Activated T-helper 17 cell treated with anti-CD3 and anti-CD28 coated beads, Interleukin-2, amount 50 U/mL, for 72 hours (primary cell): ENCODE results near the gene AFDN. TPM values are rescaled to one million over a fixed set of nuclear protein-coding genes. Genes with fewer than 3 reads are reported as not detected.
"Not testable (repeated sequence)": the region's sequence is repeated elsewhere in the genome, so short reads cannot be mapped to it uniquely, and the experiment has no call there.

Source experiments
- ATAC-seq: fragments of 150-1000 bp; cut with Tn5 transposase; replicated peaks from 2 replicates; pipeline ENCODE4 v1.10.0; 2021; ENCODE audit warnings: mild to moderate bottlenecking, moderate library complexity
- H3K27ac Mint-ChIP-seq: one replicate; pipeline ENCODE4 v1.8.0; 2022; ENCODE audit warnings: mixed read lengths
- H3K27me3 Mint-ChIP-seq: one replicate; pipeline ENCODE4 v1.8.0; 2022; ENCODE audit warnings: mixed read lengths
- H3K36me3 Mint-ChIP-seq: one replicate; pipeline ENCODE4 v1.8.0; 2022; ENCODE audit warnings: low read depth, mild to moderate bottlenecking, mixed read lengths
- H3K4me1 Mint-ChIP-seq: one replicate; pipeline ENCODE4 v1.8.0; 2022; ENCODE audit warnings: mixed read lengths
- H3K4me3 Mint-ChIP-seq: one replicate; pipeline ENCODE4 v1.8.0; 2022; ENCODE audit warnings: mild to moderate bottlenecking, mixed read lengths
- H3K9me3 Mint-ChIP-seq: one replicate; pipeline ENCODE4 v1.8.0; 2022; ENCODE audit warnings: mixed read lengths
- total RNA-seq, 2 donors: library from RNA; stranded (reverse); gene quantifications; one replicate each; pipeline ENCODE4 v1.2.3, GENCODE V29; 2022

Gene AFDN
- total RNA-seq, 2 donors from 2014 or later: 56.3 to 107 TPM

GRCh38 chr6:167990016-167990945, 163.6 kb downstream of the AFDN start:
- Mint-ChIP-seq H3K9me3 (no peaks in the 10 kb centered on the region), H3K4me3 (no peak overlapping the region), H3K27me3 (no peaks in the 10 kb centered on the region), H3K4me1 (no peaks in the 10 kb centered on the region), H3K27ac (no peak overlapping the region), H3K36me3 (no peaks in the 10 kb centered on the region)
- ATAC-seq: no peak

DNA sequence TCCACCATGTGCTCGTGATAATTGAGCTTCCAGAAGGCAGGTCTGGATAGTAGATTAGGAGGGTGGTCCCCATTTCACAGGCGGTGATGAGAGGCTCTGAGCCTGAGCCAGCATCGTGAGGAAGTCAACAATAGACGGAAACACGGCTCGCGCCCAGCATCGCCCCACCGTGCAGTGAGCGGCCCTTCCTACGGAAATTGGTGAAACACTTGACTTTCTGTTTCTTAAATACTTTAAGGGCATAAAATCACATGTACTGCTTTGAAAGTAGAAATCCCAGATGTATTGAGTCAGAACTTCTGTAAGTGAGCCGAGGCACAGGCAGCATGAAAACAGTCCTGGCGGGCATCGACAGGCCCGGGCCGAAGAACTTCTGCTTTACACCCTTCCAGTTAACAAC, 166.5 kb downstream of the AFDN start:
- no peak for ATAC-seq
- Mint-ChIP-seq H3K27me3 (no peaks in the 10 kb centered on the region), H3K9me3 (no peaks in the 10 kb centered on the region), H3K27ac (no peak overlapping the region), H3K4me1 (no peaks in the 10 kb centered on the region), H3K4me3 (no peak overlapping the region), H3K36me3 (no peaks in the 10 kb centered on the region)

DNA sequence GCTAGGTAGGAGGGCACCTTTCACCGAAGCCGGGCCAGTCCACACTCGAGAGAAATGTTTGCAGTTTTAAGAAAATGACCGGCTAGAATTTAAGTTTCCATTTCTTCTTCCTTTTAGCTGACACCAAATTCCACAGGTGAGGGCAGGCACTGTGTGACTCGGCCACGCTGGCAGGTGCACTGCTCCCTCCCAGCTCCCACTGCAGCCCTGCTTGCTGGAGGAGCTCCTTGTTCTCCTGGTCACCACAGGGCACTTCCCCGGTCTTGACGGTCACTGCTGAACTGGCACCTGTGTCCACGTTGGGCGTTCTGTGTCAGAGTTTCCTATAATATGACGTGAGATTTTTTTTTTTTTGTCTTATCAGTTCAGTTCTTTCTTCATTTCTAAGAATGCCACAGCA, 167.1 kb downstream of the AFDN start:
- H3K4me3 Mint-ChIP-seq: no peak overlapping the region
- no peak overlapping the region for H3K27ac Mint-ChIP-seq
- no peaks in the 10 kb centered on the region for H3K36me3 Mint-ChIP-seq
- no peak for ATAC-seq
- no peaks in the 10 kb centered on the region for H3K4me1 Mint-ChIP-seq
- H3K9me3 Mint-ChIP-seq: no peaks in the 10 kb centered on the region
- H3K27me3 Mint-ChIP-seq: no peaks in the 10 kb centered on the region

DNA sequence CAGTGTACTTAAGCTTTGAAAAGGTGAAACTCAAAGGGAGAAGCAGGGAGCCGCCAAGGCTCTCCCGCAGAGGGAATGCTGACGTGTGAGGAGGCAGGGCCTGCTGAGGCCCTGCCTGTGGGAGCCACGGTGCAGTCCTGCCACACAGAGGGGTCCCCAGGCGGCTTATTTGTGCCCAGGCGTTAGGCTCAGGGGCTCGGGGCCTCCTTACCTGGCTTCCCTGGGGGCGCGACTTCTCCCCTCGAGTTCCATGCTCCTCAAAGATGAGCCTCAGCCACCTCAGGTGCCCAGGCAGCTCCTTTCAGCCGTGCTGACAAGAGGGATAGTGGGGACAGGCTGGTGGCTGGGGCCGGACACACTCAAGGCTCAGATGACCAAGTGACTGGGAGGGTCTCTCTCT, 168.6 kb downstream of the AFDN start:
- Mint-ChIP-seq H3K27ac (no peak overlapping the region), H3K27me3 (no peaks in the 10 kb centered on the region), H3K4me1 (no peaks in the 10 kb centered on the region), H3K36me3 (no peaks in the 10 kb centered on the region), H3K4me3 (no peak overlapping the region), H3K9me3 (no peaks in the 10 kb centered on the region)
- no peak for ATAC-seq

GRCh38 chr6:167995731-167996151, 169.0 kb downstream of the AFDN start:
- no peaks in the 10 kb centered on the region for H3K36me3 Mint-ChIP-seq
- peak overlapping the region; percentile 10 for H3K4me3 Mint-ChIP-seq
- no peaks in the 10 kb centered on the region for H3K4me1 Mint-ChIP-seq
- H3K27ac Mint-ChIP-seq: no peak overlapping the region
- H3K27me3 Mint-ChIP-seq: no peaks in the 10 kb centered on the region
- no peaks in the 10 kb centered on the region for H3K9me3 Mint-ChIP-seq
- no peak for ATAC-seq

GRCh38 chr6:167996424-167997199, 169.9 kb downstream of the AFDN start:
- Mint-ChIP-seq H3K27me3 (no peaks in the 10 kb centered on the region), H3K4me3 (peak overlapping the region; percentile 10), H3K9me3 (no peaks in the 10 kb centered on the region), H3K4me1 (no peaks in the 10 kb centered on the region), H3K36me3 (no peaks in the 10 kb centered on the region), H3K27ac (no peak overlapping the region)
- ATAC-seq: peak; percentile 59

GRCh38 chr6:167997642-167998041, 170.9 kb downstream of the AFDN start, which contains the start of gene KIF25:
KIF25 (plus strand) TSS chr6:167997671; CDS start chr6:168029586, 31,915 bp downstream.
- no peaks in the 10 kb centered on the region for H3K4me1 Mint-ChIP-seq
- H3K9me3 Mint-ChIP-seq: no peaks in the 10 kb centered on the region
- H3K27me3 Mint-ChIP-seq: no peaks in the 10 kb centered on the region
- no peaks in the 10 kb centered on the region for H3K36me3 Mint-ChIP-seq
- peak within 1 kb of the TSS; percentile 10 for H3K4me3 Mint-ChIP-seq
- ATAC-seq: no peak
- H3K27ac Mint-ChIP-seq: no peak within 1 kb of the TSS

DNA sequence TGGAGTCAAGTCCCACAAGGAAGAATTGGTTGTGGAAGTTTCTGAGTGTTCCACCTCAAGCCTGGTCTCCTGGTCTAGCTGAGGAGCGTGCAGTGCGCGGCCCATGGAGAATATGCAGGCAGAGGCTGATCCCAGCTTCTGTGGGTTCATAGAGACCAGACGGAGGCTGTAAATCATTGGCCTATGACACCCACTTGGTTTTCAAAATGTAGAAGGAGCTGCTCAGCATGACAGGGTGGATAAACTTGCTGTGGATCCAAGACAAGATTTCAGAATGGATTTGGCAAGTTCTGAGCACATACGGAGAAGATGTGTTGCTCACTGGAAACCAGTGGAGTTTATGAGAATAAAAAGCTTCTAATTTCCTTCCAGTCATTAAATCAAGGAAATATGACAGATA, 171.5 kb downstream of the AFDN start:
- no peaks in the 10 kb centered on the region for H3K27me3 Mint-ChIP-seq
- no peak overlapping the region for H3K4me3 Mint-ChIP-seq
- H3K9me3 Mint-ChIP-seq: no peaks in the 10 kb centered on the region
- H3K27ac Mint-ChIP-seq: no peak overlapping the region
- no peaks in the 10 kb centered on the region for H3K4me1 Mint-ChIP-seq
- no peak for ATAC-seq
- no peaks in the 10 kb centered on the region for H3K36me3 Mint-ChIP-seq

DNA sequence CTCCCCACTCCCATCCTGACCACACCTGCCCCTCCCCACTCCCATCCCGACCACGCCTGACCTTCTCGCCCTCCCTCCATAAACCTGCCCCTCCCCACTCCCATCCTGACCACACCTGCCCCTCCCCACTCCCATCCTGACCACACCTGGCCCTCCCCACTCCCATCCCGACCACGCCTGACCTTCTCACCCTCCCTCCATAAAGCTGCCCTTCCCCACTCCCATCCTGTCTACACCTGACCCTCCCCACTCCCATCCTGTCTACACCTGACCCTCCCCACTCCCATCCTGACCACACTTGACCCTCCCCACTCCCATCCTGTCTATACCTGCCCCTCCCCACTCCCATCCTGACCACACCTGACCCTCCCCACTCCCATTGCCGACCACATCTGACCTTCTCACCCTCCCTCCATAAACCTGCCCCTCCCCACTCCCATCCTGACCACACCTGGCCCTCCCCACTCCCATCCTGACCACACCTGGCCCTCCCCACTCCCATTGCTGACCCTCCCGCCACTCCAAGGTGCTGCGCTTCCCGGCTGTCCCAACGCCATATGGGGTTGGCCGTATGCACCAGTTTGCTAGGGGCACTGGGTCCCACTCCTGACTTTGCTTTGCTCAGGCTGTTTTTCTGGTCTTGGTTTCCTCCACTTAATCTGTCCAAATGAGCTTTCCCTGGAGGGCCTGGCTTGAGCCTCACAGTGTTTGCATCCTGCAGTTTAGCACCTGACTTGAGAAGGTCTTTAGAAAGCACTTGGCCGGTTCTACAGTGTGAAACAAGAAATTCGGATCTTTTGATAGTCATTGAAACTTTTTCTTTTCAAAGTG, 173.7 kb downstream of the AFDN start:
- ATAC-seq: no peak
- Mint-ChIP-seq H3K27ac (no peak overlapping the region), H3K4me1 (no peaks in the 10 kb centered on the region), H3K9me3 (no peaks in the 10 kb centered on the region), H3K4me3 (no peak overlapping the region), H3K36me3 (no peaks in the 10 kb centered on the region), H3K27me3 (no peaks in the 10 kb centered on the region)

GRCh38 chr6:168001029-168001332, 174.3 kb downstream of the AFDN start:
- H3K36me3 Mint-ChIP-seq: no peaks in the 10 kb centered on the region
- H3K9me3 Mint-ChIP-seq: no peaks in the 10 kb centered on the region
- H3K27ac Mint-ChIP-seq: no peak overlapping the region
- ATAC-seq: no peak
- no peaks in the 10 kb centered on the region for H3K4me1 Mint-ChIP-seq
- H3K4me3 Mint-ChIP-seq: no peak overlapping the region
- H3K27me3 Mint-ChIP-seq: no peaks in the 10 kb centered on the region

DNA sequence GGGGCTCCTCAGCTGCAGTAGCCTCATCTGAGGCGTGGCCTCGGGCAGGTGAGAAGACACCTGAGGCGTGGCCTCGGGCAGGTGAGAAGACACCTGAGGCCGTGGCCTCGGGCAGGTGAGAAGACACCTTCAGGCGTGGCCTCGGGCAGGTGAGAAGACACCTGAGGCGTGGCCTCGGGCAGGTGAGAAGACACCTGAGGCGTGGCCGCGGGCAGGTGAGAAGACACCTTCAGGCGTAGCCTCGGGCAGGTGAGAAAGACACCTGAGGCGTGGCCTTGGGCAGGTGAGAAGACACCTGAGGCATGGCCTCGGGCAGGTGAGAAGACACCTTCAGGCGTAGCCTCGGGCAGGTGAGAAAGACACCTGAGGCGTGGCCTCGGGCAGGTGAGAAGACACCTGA, 174.8 kb downstream of the AFDN start:
- H3K9me3 Mint-ChIP-seq, ATAC-seq, H3K27ac Mint-ChIP-seq, H3K4me3 Mint-ChIP-seq, H3K4me1 Mint-ChIP-seq, H3K36me3 Mint-ChIP-seq, H3K27me3 Mint-ChIP-seq: not testable (repeated sequence)

- Mint-ChIP-seq H3K36me3 (no peaks in the 10 kb centered on the region), H3K9me3 (no peaks in the 10 kb centered on the region), H3K4me3 (no peak overlapping the region), H3K27ac (no peak overlapping the region), H3K27me3 (no peaks in the 10 kb centered on the region), H3K4me1 (no peaks in the 10 kb centered on the region)
- ATAC-seq: no peak
Observed at GRCh38 chr6:168002804-168003203, 176.1 kb downstream of the AFDN start.

DNA sequence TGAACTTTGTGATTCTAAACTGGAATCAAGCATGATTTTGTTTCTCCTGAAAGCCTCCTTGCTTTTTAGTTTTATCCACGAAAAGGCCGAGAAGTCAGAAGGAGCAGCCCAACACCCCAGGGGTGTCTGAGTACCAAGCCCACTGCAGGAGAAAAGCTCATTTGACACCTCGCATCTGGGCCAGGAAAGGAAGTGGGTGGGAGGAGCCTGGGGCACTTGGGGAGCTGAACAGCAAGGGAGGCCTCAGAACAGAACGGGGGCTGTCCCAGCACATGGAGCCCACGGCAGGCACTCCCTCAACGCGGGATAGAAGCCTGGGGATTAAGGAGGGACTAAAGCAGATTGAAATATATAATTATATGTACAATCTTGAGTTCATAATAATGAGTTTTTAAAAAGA, 177.3 kb downstream of the AFDN start:
- Mint-ChIP-seq H3K27me3 (no peaks in the 10 kb centered on the region), H3K36me3 (no peaks in the 10 kb centered on the region), H3K4me1 (no peaks in the 10 kb centered on the region), H3K4me3 (no peak overlapping the region), H3K9me3 (no peaks in the 10 kb centered on the region), H3K27ac (no peak overlapping the region)
- no peak for ATAC-seq

DNA sequence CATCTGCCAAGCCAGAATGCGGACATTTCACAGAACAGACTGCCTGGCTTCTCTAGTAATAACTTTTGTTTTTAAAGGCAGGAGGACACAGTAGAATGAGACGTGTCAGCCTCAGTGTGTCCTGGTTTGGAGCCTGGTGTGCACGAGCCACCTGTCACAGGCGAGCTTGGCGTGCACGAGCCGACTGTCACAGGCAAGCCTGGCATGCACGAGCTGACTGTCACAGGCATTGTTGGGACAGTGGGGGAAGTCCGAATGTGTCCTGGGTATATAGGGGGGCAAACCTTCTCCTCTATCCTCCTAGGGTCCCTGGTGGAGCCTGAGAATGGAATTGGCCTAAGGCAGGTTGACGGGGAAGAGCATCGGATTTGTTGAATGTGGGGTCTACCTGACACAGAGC, 178.2 kb downstream of the AFDN start:
- no peaks in the 10 kb centered on the region for H3K4me1 Mint-ChIP-seq
- no peaks in the 10 kb centered on the region for H3K27me3 Mint-ChIP-seq
- H3K9me3 Mint-ChIP-seq: no peaks in the 10 kb centered on the region
- no peaks in the 10 kb centered on the region for H3K36me3 Mint-ChIP-seq
- no peak overlapping the region for H3K27ac Mint-ChIP-seq
- ATAC-seq: no peak
- H3K4me3 Mint-ChIP-seq: no peak overlapping the region
